Ovary (tissue), 3 donors: ENCODE data around the gene AFM.

Source experiments
- EP300 ChIP-seq: sonication (generic); formaldehyde crosslinking; IDR thresholded peaks from one replicate; pipeline ENCODE4 v1.6.1; 2017; ENCODE audit warnings: antibody characterized with exemption
- POLR2A ChIP-seq: fragments of 450-650 bp; IDR thresholded peaks from one replicate; pipeline ENCODE4 v1.6.1; 2017; ENCODE audit warnings: antibody characterized with exemption, mild to moderate bottlenecking, moderate library complexity
- TF ChIP-seq, protein P1 (sequence below), 3 donors: fragments of 450-650 bp in 2 of 3; fragments of 200-600 bp in 1 of 3; IDR thresholded peaks; one replicate each; pipeline versions ENCODE4 v1.5.1 to v1.8.0; 2016 to 2022; ENCODE audit warnings: antibody characterized with exemption in 3 of 3, mild to moderate bottlenecking in 1 of 3
- donor health status: DM: no; HTN: no; CAD: no.

DNA sequence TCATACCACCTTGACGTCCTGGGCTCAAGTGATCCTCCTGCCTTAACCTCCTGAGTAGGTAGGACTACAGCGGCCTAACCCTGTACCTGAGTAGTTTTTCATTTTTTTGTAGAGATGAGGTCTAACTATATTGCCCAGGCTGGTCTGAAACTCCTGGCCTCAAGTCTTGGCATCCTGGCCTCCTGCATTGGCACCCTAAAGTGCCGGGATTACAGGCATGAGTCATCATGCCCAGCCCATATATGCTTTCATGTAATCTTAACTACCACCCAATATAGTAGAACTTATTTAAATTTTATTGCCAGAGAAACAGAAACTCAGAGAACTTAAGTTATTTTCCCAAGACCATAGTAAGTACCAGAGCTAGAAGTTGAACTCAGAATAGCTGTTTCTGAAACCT is 27.1 kb downstream of the AFM start:
- TF ChIP-seq POLR2A, result no peak
- TF ChIP-seq, protein P1, sequence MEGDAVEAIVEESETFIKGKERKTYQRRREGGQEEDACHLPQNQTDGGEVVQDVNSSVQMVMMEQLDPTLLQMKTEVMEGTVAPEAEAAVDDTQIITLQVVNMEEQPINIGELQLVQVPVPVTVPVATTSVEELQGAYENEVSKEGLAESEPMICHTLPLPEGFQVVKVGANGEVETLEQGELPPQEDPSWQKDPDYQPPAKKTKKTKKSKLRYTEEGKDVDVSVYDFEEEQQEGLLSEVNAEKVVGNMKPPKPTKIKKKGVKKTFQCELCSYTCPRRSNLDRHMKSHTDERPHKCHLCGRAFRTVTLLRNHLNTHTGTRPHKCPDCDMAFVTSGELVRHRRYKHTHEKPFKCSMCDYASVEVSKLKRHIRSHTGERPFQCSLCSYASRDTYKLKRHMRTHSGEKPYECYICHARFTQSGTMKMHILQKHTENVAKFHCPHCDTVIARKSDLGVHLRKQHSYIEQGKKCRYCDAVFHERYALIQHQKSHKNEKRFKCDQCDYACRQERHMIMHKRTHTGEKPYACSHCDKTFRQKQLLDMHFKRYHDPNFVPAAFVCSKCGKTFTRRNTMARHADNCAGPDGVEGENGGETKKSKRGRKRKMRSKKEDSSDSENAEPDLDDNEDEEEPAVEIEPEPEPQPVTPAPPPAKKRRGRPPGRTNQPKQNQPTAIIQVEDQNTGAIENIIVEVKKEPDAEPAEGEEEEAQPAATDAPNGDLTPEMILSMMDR (IDR thresholded peaks at IDR 0.05), result no peak
- TF ChIP-seq EP300, result no peak
